ENCODE data around the gene NR3C1.
"Not testable (repeated sequence)": the region's sequence is repeated elsewhere in the genome, so short reads cannot be mapped to it uniquely, and the experiment has no call there.

NR3C1 gene

GRCh38 chr5:143328589-143329220 is 74.8 kb downstream of the NR3C1 start:
- DNase-seq: no peak

- DNase-seq: not testable (repeated sequence)
These were observed 78.4 kb downstream of the NR3C1 start for GRCh38 chr5:143325086-143325485.

DNA sequence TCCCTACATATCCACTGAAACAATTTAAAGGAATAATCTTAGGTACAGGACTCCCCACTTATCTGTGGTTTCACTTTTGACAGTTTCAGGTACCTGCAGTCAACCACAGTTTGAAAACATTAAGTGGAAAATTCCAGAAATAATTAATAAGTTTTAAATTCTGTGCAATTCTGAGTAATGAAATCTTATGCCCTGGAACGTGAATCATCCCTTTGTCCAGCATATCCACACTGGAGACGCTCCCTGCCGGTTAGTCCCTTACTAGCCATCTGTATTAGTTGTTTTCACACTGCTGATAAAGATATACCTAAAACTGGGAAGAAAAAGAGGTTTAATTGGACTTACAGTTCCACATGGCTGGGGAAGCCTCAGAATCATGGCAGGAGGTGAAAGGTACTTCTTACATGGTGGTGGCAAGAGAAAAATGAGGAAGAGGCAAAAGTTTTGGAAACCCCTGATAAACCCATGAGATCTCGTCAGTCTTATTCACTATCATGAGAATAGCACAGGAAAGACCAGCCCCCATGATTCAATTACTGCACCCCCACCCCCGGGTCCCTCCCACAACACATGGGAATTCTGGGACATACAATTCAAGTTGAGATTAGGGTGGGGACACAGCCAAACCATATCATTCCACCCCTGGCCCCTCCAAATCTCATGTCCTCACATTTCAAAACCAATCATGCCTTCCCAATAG is 80.4 kb downstream of the NR3C1 start:
- not testable (repeated sequence) for DNase-seq

GRCh38 chr5:143322176-143322575 is 81.3 kb downstream of the NR3C1 start:
- no peak for DNase-seq

- no peak for DNase-seq
These were observed 83.9 kb downstream of the NR3C1 start for GRCh38 chr5:143319437-143320227.

DNA sequence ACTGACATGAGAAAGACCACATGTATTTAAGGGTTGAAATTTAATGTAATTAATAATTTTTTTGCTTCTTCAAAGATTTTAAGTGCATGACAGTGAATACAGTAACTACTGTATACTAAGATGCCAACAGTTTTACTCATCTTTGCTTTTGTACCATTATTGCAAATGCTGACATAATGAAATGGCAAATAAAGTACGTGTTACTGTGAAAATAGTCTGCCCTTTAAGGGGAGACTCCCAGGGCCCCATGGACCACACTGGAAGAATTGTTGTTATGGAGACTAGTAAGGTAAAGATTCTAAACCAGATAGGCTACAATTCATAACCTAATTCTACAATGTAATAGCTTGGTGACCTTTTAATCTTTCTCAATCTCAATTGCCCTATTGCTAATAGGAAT is 84.7 kb downstream of the NR3C1 start:
- DNase-seq: no peak

- no peak for DNase-seq
These were observed 85.2 kb downstream of the NR3C1 start for GRCh38 chr5:143318270-143318669.

GRCh38 chr5:143316844-143317631 is 86.4 kb downstream of the NR3C1 start:
- no peak for DNase-seq

GRCh38 chr5:143316337-143316736 is 87.1 kb downstream of the NR3C1 start:
- DNase-seq: no peak

- DNase-seq: no peak
These were observed 87.6 kb downstream of the NR3C1 start for GRCh38 chr5:143315929-143316328.

- no peak for DNase-seq
These were observed 88.3 kb downstream of the NR3C1 start for GRCh38 chr5:143315214-143315613.

DNA sequence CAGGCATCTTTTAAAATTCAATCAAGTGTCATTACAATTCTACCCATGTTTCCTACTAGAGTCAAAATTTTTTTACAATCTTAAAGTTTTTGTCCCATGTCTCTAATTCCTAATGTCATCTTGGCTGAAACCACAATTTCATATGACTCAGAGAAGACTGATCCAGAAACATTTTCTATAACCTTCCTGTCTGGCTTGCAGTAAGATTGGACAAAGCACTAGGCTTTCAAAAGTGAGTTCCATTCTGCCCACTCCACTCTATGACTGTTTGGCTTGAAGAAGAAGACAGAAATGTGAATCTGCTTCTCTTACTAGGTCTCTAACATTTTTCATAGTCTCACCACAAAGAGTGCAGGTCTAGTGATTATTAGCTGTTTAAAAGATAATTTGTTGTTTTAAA is 88.8 kb downstream of the NR3C1 start:
- DNase-seq: no peak

- DNase-seq: no peak
These were observed 89.4 kb downstream of the NR3C1 start for GRCh38 chr5:143314099-143314498.

- DNase-seq: no peak
These were observed 90.1 kb downstream of the NR3C1 start for GRCh38 chr5:143313298-143313852.

GRCh38 chr5:143312822-143313221 is 90.7 kb downstream of the NR3C1 start:
- DNase-seq: no peak

- no peak for DNase-seq
These were observed 91.5 kb downstream of the NR3C1 start for GRCh38 chr5:143311955-143312354.

- no peak for DNase-seq
These were observed 92.1 kb downstream of the NR3C1 start for GRCh38 chr5:143311428-143311827.

- DNase-seq: no peak
These were observed 93.6 kb downstream of the NR3C1 start for GRCh38 chr5:143309661-143310431.

DNA sequence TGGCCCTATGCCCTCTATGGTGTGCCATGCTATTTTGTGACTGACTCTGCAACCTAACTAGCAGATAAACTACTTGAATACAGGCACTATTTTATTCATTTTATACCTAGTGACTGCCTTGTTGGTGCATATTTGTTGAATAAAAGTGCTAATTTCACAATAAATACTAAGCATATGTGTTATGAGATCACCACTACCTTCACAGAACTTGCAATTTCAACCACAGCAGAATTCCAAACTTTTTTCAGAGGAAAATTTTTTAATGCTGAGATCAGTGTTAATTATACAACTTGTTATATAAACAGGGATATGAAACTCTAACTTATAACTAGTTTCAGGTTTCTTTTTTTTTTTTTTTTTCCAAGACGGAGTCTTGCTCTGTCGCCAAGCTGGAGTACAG is 94.8 kb downstream of the NR3C1 start:
- DNase-seq: no peak

DNA sequence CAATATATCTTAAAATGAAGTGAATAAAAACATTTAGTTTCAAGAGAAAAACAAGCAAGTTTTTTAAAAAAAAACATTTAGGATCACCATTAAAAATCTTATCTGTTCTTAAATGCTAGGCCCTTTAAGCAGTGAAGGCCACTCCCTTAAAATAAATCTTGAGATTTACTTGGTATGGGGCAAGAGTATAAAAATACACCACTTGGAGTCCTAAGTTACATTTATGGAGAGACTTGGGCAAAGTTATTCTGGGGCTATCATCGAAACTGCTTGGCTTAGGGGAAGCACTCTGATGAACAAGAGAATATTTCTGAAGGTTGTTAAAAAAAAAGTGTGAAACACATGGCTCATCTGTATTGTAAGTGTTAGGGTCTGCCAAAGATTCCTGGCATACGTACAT is 97.4 kb downstream of the NR3C1 start:
- no peak for DNase-seq

DNA sequence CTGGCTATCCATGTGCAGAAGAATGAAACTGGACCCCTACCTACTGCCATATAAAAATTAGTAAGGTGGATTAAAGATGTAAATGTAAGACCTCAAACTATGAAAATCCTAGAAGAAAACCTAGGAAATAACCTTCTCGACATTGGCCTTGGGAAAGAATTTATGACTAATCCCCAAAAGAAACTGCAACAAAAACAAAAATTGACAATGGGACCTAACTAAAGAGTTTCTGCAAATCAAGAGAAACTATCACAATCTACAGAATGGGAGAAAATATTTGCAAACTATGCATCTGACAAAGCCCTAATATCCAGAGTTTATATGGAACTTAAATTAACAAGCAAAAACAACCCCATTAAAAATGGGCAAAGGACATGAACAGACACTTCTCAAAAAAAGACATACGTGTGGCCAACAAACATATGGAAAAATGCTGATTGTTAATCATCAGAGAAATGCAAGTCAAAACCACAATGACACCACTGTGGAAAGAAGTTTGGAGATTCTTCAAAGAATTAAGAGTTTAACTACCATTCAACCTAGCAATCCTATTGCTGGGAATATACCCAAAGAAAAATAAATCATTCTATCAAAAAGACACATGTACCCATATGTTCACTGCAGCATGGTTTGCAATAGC is 98.5 kb downstream of the NR3C1 start:
- no peak for DNase-seq
